Esophagus (tissue), 2 donors: Measurements from ENCODE around the gene MMD2. TPM values are rescaled to one million over a fixed set of nuclear protein-coding genes. Genes with fewer than 3 reads are reported as not detected.
"Not testable (repeated sequence)": the region's sequence is repeated elsewhere in the genome, so short reads cannot be mapped to it uniquely, and the experiment has no call there.

Source experiments
- H3K27ac ChIP-seq, 2 donors: one replicate each; pipeline ENCODE4 v1.5.1; 2013; ENCODE audit warnings: low read depth in 2 of 2, mild to moderate bottlenecking in 2 of 2, inconsistent platforms in 1 of 2, low read length in 1 of 2, moderate library complexity in 1 of 2
- H3K27me3 ChIP-seq, 2 donors: one replicate each; pipeline ENCODE4 v1.6.1; 2013; ENCODE audit warnings: low read length in 2 of 2, control low read depth in 1 of 2, mild to moderate bottlenecking in 1 of 2; ENCODE audit not compliant: insufficient read depth in 2 of 2, control insufficient read depth in 1 of 2
- H3K36me3 ChIP-seq, 2 donors: one replicate each; pipeline ENCODE4 v1.6.1; 2013; ENCODE audit warnings: low read length in 1 of 2; ENCODE audit not compliant: control insufficient read depth in 2 of 2, insufficient read depth in 2 of 2
- H3K4me1 ChIP-seq, 2 donors: one replicate each; pipeline ENCODE4 v1.6.1; 2013; ENCODE audit warnings: low read length in 1 of 2; ENCODE audit not compliant: control insufficient read depth in 2 of 2, insufficient read depth in 2 of 2
- H3K4me3 ChIP-seq, 2 donors: one replicate each; pipeline ENCODE4 v1.5.1; 2013; ENCODE audit warnings: low read length in 2 of 2, mild to moderate bottlenecking in 2 of 2, low read depth in 1 of 2, moderate library complexity in 1 of 2
- H3K9me3 ChIP-seq, 2 donors: one replicate each; pipeline ENCODE4 v1.6.1; 2013; ENCODE audit warnings: mild to moderate bottlenecking in 2 of 2, low read depth in 1 of 2, low read length in 1 of 2, moderate library complexity in 1 of 2; ENCODE audit not compliant: control insufficient read depth in 2 of 2, insufficient read depth in 1 of 2
- WGBS, 2 donors: extraction: QIAGEN DNeasy Blood & Tissue Kit; methylation state at CpG; one replicate each; pipeline ENCODE4 v1.1.7; 2013; 5-methylcytosine and 5-hydroxymethylcytosine counted together
- polyA plus RNA-seq, 2 donors: library from polyadenylated mRNA; stranded (reverse); fragments of 200-250 nt; gene quantifications; one replicate each; pipeline ENCODE4 v1.2.3, GENCODE V29; 2013
- donor health status: healthy with polysubstance abuse.
- donor health status: Bipolar disorder and iron deficiency.

Gene MMD2
- polyA plus RNA-seq, 2 donors, result not detected

GRCh38 chr7:4906682-4907081, 52.3 kb downstream of the MMD2 start:
- Histone ChIP-seq H3K9me3 (peaks cover 0 to 3% of the 10 kb centered on the region in 2 donors), H3K4me1 (no peaks in the 10 kb centered on the region), H3K4me3 (no peak overlapping the region), H3K27me3 (no peaks in the 10 kb centered on the region), H3K27ac (no peak overlapping the region), H3K36me3 (no peaks in the 10 kb centered on the region)
- WGBS, 2 donors, result 80 to 81% methylated on average over 1 of the region's 1 CpG

GRCh38 chr7:4905171-4905570, 53.8 kb downstream of the MMD2 start:
- WGBS, 2 donors, result 80% methylated on average over 1 of the region's 1 CpG; no CpG with 5 or more reads in 1 of the 2 donors
- H3K27me3 ChIP-seq, result no peaks in the 10 kb centered on the region
- H3K27ac ChIP-seq, result no peak overlapping the region
- no peaks in the 10 kb centered on the region for H3K36me3 ChIP-seq
- peaks cover 0 to 3% of the 10 kb centered on the region in 2 donors for H3K9me3 ChIP-seq
- H3K4me1 ChIP-seq, result no peaks in the 10 kb centered on the region
- no peak overlapping the region for H3K4me3 ChIP-seq

- Histone ChIP-seq H3K4me3 (no peak overlapping the region), H3K27ac (no peak overlapping the region), H3K36me3 (no peaks in the 10 kb centered on the region), H3K4me1 (no peaks in the 10 kb centered on the region), H3K9me3 (peaks cover 0 to 3% of the 10 kb centered on the region in 2 donors), H3K27me3 (no peaks in the 10 kb centered on the region)
Observed at GRCh38 chr7:4904346-4904745, 54.6 kb downstream of the MMD2 start.

- Histone ChIP-seq H3K4me1 (no peaks in the 10 kb centered on the region), H3K27ac (no peak overlapping the region), H3K9me3 (peaks cover 3 to 5% of the 10 kb centered on the region in 2 donors), H3K27me3 (no peaks in the 10 kb centered on the region), H3K36me3 (no peaks in the 10 kb centered on the region), H3K4me3 (no peak overlapping the region)
- WGBS, 2 donors, result 87 to 88% methylated on average over 11 of the region's 11 CpGs
Observed at GRCh38 chr7:4895766-4896165, 63.2 kb downstream of the MMD2 start.

- Histone ChIP-seq H3K4me1 (no peaks in the 10 kb centered on the region), H3K27me3 (no peaks in the 10 kb centered on the region), H3K27ac (no peak overlapping the region), H3K9me3 (peaks cover 3 to 5% of the 10 kb centered on the region in 2 donors), H3K36me3 (no peaks in the 10 kb centered on the region), H3K4me3 (no peak overlapping the region)
- WGBS, 2 donors, result 86 to 91% methylated on average over 9 of the region's 9 CpGs
Observed at GRCh38 chr7:4894482-4894881, 64.5 kb downstream of the MMD2 start.

- H3K4me1 ChIP-seq, result no peaks in the 10 kb centered on the region
- H3K27ac ChIP-seq, result no peak overlapping the region
- 83% methylated on average over 8 of the region's 8 CpGs for WGBS, 2 donors
- no peaks in the 10 kb centered on the region for H3K27me3 ChIP-seq
- peaks cover 3 to 5% of the 10 kb centered on the region in 2 donors for H3K9me3 ChIP-seq
- H3K4me3 ChIP-seq, result no peak overlapping the region
- H3K36me3 ChIP-seq, result no peaks in the 10 kb centered on the region
Observed at GRCh38 chr7:4893929-4894475, 65.0 kb downstream of the MMD2 start.

GRCh38 chr7:4893188-4893587, 65.8 kb downstream of the MMD2 start:
- 77 to 78% methylated on average over 4 of the region's 4 CpGs for WGBS, 2 donors
- H3K4me3 ChIP-seq, H3K36me3 ChIP-seq, H3K27ac ChIP-seq, H3K27me3 ChIP-seq, H3K9me3 ChIP-seq, H3K4me1 ChIP-seq: not testable (repeated sequence)

GRCh38 chr7:4891522-4891921, 67.5 kb downstream of the MMD2 start:
- 67 to 73% methylated on average over 2 of the region's 2 CpGs for WGBS, 2 donors
- H3K27ac ChIP-seq, H3K36me3 ChIP-seq, H3K4me1 ChIP-seq, H3K4me3 ChIP-seq, H3K9me3 ChIP-seq, H3K27me3 ChIP-seq: not testable (repeated sequence)

- WGBS, 2 donors, result 50 to 56% methylated on average over 1 of the region's 1 CpG
Observed at GRCh38 chr7:4889682-4890081, 69.3 kb downstream of the MMD2 start.

GRCh38 chr7:4888161-4888560, 70.8 kb downstream of the MMD2 start:
- Histone ChIP-seq H3K27ac (no peak overlapping the region), H3K27me3 (peaks cover 0 to 7% of the 10 kb centered on the region in 2 donors), H3K4me3 (no peak overlapping the region), H3K9me3 (peaks cover 0 to 2% of the 10 kb centered on the region in 2 donors), H3K4me1 (peaks cover 0 to 3% of the 10 kb centered on the region in 2 donors), H3K36me3 (no peaks in the 10 kb centered on the region)
- 71 to 72% methylated on average over 3 of the region's 3 CpGs for WGBS, 2 donors

More at GRCh38 chr7:4889682-4890081, 69.3 kb downstream of the MMD2 start:
- no peaks in the 10 kb centered on the region for H3K36me3 ChIP-seq
- H3K4me3 ChIP-seq, result no peak overlapping the region
- no peaks in the 10 kb centered on the region for H3K4me1 ChIP-seq
- H3K9me3 ChIP-seq, result peaks cover 2 to 3% of the 10 kb centered on the region in 2 donors
- no peaks in the 10 kb centered on the region for H3K27me3 ChIP-seq
- no peak overlapping the region for H3K27ac ChIP-seq
